HG03565 (cell line): ENCODE data around the gene MCOLN1.
"Not testable (repeated sequence)": the region's sequence is repeated elsewhere in the genome, so short reads cannot be mapped to it uniquely, and the experiment has no call there.

ENCODE experiments used
- ATAC-seq: cut with Tn5 transposase; IDR thresholded peaks from one replicate; pipeline ENCODE4 v1.9.1; 2021; ENCODE audit warnings: mild to moderate bottlenecking, moderate library complexity; ENCODE audit not compliant: unreplicated experiment

Gene MCOLN1

DNA sequence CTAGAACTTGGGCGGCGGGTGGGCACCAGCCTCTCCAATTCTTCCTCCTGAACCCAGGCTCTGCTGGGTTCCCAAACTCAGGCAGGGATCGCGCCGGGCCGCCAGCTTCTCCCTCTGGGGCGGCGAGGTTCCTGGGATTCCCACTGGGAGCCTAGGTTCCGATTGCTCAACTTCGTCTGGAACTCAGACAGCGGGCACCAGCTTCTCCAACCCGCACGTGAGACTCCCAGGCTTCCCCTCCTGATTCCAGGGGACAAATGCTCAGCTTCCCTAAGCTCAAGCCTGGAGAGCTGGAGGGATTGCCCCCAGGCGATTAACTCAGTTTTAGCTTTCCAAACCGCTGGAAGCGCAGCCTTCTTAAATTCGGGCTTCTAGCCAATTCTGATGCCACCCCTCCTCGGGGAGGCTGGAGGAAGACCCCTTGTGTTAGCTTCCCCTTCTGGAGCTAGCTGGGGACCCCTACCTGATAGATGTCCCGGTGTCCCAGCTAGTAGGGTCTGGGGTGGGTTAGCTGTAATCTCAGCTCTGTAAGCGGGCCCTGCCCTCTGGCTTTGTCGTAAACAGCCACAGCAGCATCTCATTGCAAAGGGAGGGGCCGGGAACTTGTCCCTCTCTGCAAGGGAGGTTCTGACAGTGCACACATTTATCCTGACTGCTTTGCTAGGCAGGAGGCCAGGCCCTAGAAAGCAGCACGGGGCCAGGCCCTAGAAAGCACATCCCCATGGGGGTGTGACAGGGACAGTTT is 671 bp downstream of the MCOLN1 start:
- ATAC-seq, result no peak

DNA sequence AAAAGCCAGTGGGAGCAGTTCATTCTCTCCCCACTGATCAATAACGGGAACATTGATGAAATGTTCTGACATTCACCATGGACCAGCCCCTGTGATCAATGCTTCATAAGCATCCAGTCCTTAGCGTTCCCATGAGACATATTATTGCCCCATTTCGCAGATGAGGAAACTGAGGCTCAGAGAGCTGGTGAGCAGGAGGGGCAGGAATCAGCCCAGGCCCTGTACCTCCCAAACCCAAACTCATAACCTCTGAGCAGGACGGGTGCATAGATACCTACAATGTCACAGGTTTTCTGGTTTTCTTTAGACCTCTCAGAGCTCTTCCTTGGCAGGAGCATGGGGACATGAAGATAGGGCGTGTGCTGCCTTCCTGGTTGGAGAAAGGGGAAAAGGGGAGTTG is 2.1 kb downstream of the MCOLN1 start:
- ATAC-seq, result no peak

DNA sequence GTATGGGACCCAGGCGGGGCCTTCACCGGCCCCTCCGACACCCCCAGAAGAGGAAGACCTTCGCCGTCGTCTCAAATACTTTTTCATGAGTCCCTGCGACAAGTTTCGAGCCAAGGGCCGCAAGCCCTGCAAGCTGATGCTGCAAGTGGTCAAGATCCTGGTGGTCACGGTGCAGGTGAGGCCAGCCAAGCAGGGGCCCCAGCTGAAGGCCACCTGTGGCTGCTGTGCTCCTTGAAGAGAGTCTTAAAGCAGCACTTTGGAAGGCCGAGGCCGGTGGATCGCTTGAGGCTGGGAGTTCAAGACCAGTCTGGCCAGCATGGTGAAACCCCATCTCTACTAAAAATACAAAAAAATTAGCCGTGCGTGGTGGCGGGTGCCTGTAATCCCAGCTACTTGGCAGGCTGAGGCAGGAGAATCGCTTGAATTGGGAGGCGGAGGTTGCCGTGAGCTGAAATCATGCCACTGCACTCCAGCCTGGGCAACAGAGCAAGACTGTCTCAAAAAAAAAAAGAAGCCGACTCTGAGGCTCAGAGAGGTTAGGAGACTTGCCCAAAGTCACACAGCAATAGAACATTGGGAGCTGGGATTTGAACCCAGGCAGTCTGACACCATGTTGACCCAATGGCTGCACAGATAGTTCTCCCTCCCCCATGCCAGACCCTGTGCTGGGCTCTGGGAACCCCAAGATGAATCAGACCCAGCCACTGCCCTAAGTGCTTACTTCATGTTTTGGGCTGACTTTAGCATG is 2.7 kb downstream of the MCOLN1 start:
- no peak for ATAC-seq

DNA sequence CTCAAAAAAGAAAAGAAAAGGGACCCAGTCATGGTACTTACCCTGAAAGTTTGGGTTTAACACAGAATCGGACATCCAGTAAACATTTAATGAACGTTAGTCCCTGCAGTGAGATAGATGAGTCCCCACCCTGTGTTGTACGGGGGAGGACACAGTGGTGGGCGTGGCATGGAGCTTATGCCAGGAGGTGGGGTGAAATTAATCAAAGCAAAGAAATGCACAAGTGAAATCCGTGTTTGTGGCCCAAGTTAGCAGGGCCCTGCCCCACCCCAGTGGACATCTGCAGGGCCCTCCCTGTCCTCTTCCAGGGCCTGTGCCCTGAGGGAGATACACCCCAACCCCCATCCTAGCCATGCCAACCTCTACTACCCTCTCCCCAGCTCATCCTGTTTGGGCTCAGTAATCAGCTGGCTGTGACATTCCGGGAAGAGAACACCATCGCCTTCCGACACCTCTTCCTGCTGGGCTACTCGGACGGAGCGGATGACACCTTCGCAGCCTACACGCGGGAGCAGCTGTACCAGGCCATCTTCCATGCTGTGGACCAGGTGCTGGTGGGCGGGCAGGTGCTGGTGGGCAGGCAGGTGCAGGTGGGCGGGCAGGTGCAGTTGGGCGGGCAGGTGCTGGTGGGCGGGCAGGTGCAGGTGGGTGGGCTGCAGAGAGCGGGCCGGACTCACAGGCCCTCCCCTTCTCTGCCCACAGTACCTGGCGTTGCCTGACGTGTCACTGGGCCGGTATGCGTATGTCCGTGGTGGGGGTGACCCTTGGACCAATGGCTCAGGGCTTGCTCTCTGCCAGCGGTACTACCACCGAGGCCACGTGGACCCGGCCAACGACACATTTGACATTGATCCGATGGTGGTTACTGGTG is 3.9 kb downstream of the MCOLN1 start:
- no peak for ATAC-seq

DNA sequence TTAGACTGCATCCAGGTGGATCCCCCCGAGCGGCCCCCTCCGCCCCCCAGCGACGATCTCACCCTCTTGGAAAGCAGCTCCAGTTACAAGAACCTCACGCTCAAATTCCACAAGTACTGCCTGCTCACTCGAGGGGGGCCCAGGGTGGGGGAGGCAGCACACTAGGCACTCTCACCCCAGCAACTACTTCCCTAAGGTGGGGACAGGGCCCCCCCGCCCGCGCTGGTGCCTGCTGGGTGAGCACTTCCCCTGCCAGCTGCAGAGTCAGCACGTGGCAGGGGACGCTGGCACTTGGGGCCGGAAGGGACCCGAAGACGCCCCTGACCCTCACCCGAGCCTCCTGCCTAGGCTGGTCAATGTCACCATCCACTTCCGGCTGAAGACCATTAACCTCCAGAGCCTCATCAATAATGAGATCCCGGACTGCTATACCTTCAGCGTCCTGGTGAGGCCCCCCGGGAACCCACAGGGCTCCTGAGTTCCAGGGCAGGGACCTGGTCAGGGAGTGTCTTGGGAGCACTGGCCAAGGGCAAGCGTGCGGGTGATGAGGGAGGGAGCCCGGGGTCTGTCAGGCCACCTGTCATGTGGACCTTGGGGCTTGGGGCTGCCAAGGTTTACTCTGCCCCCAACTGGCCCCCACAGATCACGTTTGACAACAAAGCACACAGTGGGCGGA is 5.2 kb downstream of the MCOLN1 start:
- no peak for ATAC-seq

DNA sequence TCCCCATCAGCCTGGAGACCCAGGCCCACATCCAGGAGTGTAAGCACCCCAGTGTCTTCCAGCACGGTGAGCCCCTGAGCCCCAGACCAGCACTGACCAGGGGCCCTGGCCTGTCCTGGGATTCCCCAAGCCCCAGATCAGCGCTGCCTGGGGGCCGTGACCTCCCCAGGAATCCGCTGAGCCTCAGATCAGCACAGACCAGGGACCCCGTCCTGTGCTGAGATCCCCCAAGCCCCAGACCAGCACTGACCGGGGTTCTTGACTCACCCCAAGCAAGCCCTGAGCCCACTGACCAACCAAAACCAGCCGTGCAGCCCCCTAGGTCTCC is 5.7 kb downstream of the MCOLN1 start:
- no peak for ATAC-seq

DNA sequence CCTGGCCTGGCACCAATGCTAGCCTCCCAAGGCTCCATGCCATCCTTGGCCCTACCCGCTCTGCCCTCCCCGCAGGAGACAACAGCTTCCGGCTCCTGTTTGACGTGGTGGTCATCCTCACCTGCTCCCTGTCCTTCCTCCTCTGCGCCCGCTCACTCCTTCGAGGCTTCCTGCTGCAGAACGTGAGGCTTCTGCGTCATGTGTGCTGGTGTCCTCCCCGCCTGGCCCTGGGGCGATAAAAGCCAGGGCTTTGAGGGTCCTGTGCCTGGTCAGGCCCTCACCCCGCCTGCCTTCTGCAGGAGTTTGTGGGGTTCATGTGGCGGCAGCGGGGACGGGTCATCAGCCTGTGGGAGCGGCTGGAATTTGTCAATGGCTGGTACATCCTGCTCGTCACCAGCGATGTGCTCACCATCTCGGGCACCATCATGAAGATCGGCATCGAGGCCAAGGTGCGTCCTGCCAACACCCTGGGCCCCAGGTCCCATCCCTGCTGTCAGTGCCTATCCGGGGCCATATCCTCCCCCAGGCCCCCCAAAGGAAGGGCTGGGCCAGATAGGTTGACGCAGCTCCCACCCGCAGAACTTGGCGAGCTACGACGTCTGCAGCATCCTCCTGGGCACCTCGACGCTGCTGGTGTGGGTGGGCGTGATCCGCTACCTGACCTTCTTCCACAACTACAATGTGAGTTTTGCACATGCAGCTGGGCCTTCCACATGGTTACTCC is 6.3 kb downstream of the MCOLN1 start:
- ATAC-seq, result no peak

DNA sequence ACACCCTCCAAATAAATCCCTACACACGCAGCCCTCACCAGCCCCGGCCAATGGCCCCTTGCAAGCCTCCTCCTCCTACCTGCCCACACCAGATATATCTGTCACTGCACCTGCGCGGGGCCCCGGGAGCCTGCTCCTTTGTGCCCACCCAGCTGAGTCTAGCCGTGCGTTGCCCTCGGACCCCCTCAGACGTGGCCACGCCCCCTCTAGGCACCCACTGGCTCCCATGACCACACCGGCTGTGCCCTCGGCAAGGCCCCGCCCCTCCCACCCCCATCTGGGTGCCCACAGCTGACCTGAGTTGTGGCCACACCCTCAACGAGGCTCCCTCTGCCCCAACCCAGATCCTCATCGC is 6.8 kb downstream of the MCOLN1 start:
- ATAC-seq, result no peak

DNA sequence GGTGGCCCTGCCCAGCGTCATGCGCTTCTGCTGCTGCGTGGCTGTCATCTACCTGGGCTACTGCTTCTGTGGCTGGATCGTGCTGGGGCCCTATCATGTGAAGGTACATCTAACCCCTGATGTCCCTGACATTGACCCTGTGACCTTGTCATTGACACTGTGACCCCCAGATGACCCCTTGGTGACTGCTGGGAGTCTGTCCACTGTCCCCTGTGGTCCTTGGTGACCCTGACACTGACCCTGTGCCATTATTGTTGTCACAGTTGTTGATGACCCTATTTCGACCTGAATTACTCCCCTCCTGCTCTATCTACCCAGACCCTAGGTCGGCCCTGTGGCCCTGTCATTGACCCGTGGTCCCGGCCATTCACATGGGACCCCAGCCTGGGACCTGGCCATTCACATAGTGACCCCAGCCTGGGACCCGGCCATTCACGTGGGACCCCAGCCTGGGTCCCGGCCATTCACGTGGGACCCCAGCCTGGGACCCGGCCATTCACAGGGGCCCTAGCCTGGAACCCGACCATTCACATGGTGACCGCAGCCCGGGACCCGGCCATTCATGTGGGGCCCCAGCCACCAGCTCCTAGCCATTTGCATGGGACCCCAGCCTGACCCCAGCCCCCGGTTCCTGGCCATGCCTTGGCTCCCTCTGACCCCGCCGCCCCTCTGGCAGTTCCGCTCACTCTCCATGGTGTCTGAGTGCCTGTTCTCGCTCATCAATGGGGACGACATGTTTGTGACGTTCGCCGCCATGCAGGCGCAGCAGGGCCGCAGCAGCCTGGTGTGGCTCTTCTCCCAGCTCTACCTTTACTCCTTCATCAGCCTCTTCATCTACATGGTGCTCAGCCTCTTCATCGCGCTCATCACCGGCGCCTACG is 7.4 kb downstream of the MCOLN1 start:
- no peak for ATAC-seq

DNA sequence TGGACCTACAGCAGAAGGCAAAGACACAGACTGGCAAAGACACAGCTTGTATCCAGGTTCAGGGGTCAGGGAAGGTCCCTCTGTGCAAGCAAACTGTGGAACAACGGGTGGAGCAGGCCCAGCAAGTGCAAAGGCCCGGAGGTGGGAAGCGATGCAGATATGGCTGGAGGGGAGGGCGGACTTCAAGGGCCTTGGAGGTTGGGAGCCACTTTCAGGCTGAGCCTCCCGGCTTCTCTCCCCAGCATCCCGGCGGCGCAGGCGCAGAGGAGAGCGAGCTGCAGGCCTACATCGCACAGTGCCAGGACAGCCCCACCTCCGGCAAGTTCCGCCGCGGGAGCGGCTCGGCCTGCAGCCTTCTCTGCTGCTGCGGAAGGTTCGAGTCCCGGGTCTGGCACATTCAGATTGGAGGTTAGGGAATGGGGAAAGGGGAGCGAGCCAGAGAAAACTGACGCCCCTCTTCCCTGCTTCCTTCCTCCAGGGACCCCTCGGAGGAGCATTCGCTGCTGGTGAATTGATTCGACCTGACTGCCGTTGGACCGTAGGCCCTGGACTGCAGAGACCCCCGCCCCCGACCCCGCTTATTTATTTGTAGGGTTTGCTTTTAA is 11.0 kb downstream of the MCOLN1 start:
- ATAC-seq, result no peak

DNA sequence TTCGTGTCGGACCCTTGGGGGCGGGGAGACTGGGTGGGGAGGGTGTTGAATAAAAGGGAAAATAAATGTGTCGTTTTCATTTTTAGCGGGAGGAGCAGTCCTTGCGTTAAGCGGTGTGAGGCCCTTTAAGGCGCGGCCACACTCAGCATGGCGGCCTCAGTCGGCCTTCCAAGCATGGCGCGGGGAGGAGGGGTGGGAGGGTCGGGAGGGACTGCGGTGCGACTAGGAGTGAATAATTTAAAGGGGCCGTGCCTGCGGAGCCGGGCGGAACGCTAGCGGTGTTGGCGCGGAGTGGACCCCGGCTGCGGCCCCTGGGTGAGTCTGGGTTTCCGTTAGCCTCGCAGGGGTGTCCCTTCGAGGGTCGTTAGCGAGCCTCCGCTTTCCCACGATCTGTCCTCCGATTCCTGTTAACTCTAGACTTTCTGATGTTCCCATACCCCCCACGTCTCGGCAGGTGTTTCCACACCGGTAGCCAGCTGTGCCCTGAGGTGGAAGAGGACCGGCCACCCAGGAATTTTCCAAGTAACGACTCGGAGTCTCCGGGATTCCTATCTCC is 11.6 kb downstream of the MCOLN1 start:
- ATAC-seq, result peak; percentile 29

DNA sequence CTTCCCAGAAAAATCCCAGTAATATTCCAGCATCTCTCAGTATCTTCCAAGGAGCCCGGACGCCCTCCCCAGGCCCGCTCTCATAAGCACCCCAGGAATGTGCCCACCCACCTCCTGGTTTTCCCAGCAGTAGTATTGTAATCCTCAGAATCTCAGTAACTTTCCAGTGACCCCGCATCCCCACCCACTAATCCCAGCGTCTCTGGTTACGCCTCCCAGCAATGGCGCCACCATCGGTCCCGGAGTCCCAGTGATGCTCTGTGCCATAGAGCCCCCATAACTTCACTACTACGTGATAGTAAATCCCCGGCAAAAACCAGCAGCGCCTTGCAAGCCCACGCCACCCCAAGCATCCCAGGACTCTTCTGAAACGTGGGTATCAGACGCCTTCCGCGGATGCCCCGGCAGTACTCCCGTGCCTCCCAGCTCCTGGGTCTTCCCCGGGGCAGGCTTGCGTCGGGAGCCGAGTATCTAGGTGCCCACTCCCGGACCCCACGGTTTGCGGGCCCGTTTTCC is 12.2 kb downstream of the MCOLN1 start:
- ATAC-seq, result no peak

DNA sequence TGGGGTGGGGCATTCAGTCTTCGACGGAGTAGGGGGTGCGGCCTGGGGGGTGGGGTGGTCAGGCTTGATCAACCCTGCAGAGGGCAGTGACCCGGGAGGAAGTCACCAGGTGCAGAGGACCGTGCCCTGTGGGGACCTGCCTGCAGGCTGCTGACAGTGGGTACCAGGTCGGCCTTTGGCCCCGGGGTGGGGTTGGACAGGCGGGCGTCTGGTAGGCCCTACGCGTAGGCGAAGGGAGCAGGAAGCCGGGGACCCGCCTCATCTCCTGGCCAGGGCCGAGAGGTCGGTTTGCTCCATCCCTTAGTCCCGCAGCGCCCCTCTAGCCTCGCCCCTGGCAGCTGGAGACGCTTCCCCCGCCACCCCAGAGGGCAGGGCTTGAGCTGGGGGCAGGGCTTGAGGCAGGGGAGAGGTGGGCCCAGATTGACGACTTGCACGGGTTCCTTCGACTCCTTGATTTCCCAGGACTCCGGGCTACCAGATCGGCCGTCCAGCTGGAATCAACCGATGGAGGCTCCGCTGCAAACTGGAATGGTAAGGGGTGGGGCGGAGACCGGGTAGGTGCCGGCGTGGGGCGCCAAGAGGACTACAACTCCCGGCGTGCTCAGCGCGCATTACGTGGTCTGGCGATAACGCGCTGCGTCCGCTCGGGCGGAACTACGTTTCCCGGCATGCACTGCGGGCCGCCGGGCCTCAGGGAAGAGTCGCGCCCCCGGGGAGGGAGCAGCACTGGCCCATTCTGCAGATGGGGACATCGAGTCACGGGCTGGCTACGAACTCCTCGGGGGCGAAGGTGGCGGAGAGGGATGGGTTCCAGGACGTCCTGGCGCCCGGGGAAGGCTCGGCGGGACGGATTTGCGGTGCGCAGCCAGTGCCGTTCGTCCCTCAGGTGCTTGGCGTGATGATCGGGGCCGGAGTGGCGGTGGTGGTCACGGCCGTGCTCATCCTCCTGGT is 12.9 kb downstream of the MCOLN1 start, which contains the start of gene PNPLA6:
Gene PNPLA6 (plus strand): TSS at position 671 of the 951 bp plus-strand sequence. CDS start 72 bp downstream, at position 743.
- peak; percentile 69 for ATAC-seq

DNA sequence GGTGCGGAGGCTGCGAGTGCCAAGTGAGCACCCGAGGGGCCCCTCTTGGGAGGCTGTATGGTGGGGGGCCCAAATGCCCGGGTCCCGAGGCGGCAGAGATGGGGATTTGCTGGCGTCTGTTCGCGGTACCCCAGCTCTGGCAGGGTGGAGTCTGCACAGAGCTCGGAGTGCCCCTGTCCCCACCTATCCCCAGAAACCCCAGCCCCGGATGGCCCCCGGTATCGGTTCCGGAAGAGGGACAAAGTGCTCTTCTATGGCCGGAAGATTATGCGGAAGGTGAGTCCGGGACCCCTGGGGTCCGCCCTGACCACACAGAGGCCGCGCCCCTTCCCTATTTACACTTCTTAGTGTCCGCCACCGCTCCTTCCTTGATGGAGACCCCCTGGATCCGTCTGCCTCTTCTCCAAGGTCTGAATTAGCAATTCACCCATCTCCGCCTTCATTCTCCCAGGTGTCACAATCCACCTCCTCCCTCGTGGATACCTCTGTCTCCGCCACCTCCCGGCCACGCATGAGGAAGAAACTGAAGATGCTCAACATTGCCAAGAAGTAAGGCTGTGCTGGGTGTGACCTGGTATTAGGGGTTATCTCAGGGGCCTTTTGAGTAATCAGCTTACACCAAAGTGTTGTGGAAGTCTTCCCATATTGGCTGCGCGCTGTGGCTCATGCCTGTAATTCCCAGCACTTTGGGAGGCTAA is 13.7 kb downstream of the MCOLN1 start:
- ATAC-seq, result no peak

DNA sequence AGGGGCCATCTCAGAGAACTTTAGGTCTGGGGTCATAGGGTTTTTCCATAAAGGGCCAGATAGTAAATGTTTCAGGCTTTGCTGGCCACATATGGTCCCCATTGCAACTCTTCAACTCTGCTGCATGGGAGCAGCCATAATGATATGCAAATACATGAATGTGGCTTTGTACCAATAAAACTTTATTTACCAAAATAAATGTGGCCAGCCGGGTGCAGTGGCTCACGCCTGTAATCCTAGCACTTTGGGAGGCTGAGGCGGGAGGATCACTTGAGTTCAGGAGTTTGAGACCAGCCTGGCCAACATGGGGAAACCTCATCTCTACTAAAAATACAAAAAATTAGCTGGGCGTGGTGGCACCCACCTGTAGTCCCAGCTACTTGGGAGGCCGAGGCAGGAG is 16.6 kb downstream of the MCOLN1 start:
- ATAC-seq, result not testable (repeated sequence)

DNA sequence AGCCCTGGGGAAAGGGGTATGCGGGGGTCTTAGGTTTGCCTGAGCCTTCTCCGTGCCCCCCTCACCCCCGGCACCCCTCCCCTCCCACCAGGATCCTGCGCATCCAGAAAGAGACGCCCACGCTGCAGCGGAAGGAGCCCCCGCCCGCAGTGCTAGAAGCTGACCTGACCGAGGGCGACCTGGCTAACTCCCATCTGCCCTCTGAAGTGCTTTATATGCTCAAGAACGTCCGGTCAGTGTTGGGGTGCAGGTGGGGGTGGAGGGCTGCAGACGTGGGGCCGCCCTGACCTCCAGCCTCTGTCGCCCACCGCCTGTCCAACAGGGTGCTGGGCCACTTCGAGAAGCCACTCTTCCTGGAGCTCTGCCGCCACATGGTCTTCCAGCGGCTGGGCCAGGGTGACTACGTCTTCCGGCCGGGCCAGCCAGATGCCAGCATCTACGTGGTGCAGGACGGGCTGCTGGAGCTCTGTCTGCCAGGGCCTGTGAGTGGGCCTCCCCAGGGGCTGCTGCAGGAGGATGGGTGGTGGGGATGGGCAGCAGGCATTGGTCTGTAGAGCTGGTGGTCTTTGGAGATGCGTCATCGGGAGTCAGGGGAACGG is 17.5 kb downstream of the MCOLN1 start:
- no peak for ATAC-seq
